H9 (cell line): ENCODE measurements around the gene PSMB9. TPM values are rescaled to one million over a fixed set of nuclear protein-coding genes. Genes with fewer than 3 reads are reported as not detected.
A peak's percentile ranks its signal among the peaks of the same experiment; 100 is the strongest.

Experiments used
- DNase-seq: peaks from one replicate; pipeline ENCODE4 v3.0.0-alpha.2; 2017
- H2AFZ ChIP-seq: one replicate; pipeline ENCODE4 v1.6.1; 2013; ENCODE audit warnings: mild to moderate bottlenecking, low read length, control low read depth, moderate library complexity
- H2AK5ac ChIP-seq: 2 replicates; pipeline ENCODE4 v1.6.1; 2013; ENCODE audit warnings: low read length, control low read depth, mixed read lengths; ENCODE audit not compliant: insufficient read length
- H2BK120ac ChIP-seq: one replicate; pipeline ENCODE4 v1.6.1; 2013; ENCODE audit warnings: low read depth, mild to moderate bottlenecking, low read length, control low read depth, inconsistent platforms; ENCODE audit not compliant: poor library complexity, severe bottlenecking
- H2BK12ac ChIP-seq: 2 replicates; pipeline ENCODE4 v1.6.1; 2013; ENCODE audit warnings: low read length, control low read depth, mixed read lengths, low read depth; ENCODE audit not compliant: insufficient read length
- H2BK15ac ChIP-seq: 2 replicates; pipeline ENCODE4 v1.6.1; 2013; ENCODE audit warnings: low read depth, low read length, control low read depth
- H2BK20ac ChIP-seq: one replicate; pipeline ENCODE4 v1.6.1; 2013; ENCODE audit warnings: low read depth, mild to moderate bottlenecking, low read length, control low read depth, inconsistent platforms; ENCODE audit not compliant: poor library complexity, severe bottlenecking
- H2BK5ac ChIP-seq: 2 replicates; pipeline ENCODE4 v1.6.1; 2013; ENCODE audit warnings: low read length, control low read depth, mixed read lengths; ENCODE audit not compliant: insufficient read length
- H3K14ac ChIP-seq: 2 replicates; pipeline ENCODE4 v1.6.1; 2013; ENCODE audit warnings: low read length, control low read depth; ENCODE audit not compliant: insufficient read depth
- H3K18ac ChIP-seq: 2 replicates; pipeline ENCODE4 v1.6.1; 2013; ENCODE audit warnings: low read depth, mild to moderate bottlenecking, mixed read lengths, low read length, control low read depth; ENCODE audit not compliant: insufficient read length
- H3K23ac ChIP-seq: 2 replicates; pipeline ENCODE4 v1.6.1; 2013; ENCODE audit warnings: low read length, control low read depth, mixed read lengths, low read depth; ENCODE audit not compliant: insufficient read length
- H3K23me2 ChIP-seq: 2 replicates; pipeline ENCODE4 v1.6.1; 2013; ENCODE audit warnings: low read depth, mild to moderate bottlenecking, mixed read lengths, low read length, control low read depth; ENCODE audit not compliant: insufficient read length, poor library complexity, severe bottlenecking
- H3K27ac ChIP-seq: 2 replicates; pipeline ENCODE4 v1.5.1; 2013; ENCODE audit warnings: low read length, control low read depth, mixed read lengths, low read depth; ENCODE audit not compliant: insufficient read length
- H3K27me3 ChIP-seq: 2 replicates; pipeline ENCODE4 v1.6.1; 2013; ENCODE audit warnings: low read length, control low read depth, inconsistent platforms; ENCODE audit not compliant: insufficient read depth
- H3K4ac ChIP-seq: 2 replicates; pipeline ENCODE4 v1.6.1; 2013; ENCODE audit warnings: low read depth, mild to moderate bottlenecking, control low read depth, inconsistent platforms, low read length, moderate library complexity
- H3K4me1 ChIP-seq: 2 replicates; pipeline ENCODE4 v1.6.1; 2013; ENCODE audit warnings: low read length, control low read depth, inconsistent platforms; ENCODE audit not compliant: insufficient read depth
- H3K4me2 ChIP-seq: 2 replicates; pipeline ENCODE4 v1.6.1; 2013; ENCODE audit warnings: low read length, control low read depth, mixed read lengths; ENCODE audit not compliant: insufficient read length, insufficient read depth
- H3K56ac ChIP-seq: 2 replicates; pipeline ENCODE4 v1.6.1; 2013; ENCODE audit warnings: low read depth, mild to moderate bottlenecking, mixed read lengths, low read length, control low read depth; ENCODE audit not compliant: insufficient read length
- H3K79me1 ChIP-seq: 2 replicates; pipeline ENCODE4 v1.6.1; 2013; ENCODE audit warnings: low read depth, mild to moderate bottlenecking, moderate library complexity, low read length, control low read depth, inconsistent platforms; ENCODE audit not compliant: insufficient read depth, poor library complexity, severe bottlenecking
- H3K79me2 ChIP-seq: 2 replicates; pipeline ENCODE4 v1.6.1; 2013; ENCODE audit warnings: low read length, control low read depth, inconsistent platforms; ENCODE audit not compliant: insufficient read depth
- H3K9ac ChIP-seq: 2 replicates; pipeline ENCODE4 v1.6.1; 2013; ENCODE audit warnings: low read length, control low read depth, mixed read lengths; ENCODE audit not compliant: insufficient read length; ENCODE audit errors: extremely low read depth
- H3K9me3 ChIP-seq: one replicate; pipeline ENCODE4 v1.6.1; 2013; ENCODE audit warnings: low read depth, low read length, inconsistent platforms; ENCODE audit not compliant: control insufficient read depth
- H3T11ph ChIP-seq: one replicate; pipeline ENCODE4 v1.6.1; 2013; ENCODE audit warnings: mild to moderate bottlenecking, low read length, control low read depth, inconsistent platforms
- H4K20me1 ChIP-seq: one replicate; pipeline ENCODE4 v1.6.1; 2013; ENCODE audit not compliant: control insufficient read depth, insufficient read length, insufficient read depth
- H4K5ac ChIP-seq: 2 replicates; pipeline ENCODE4 v1.6.1; 2013; ENCODE audit warnings: low read depth, mild to moderate bottlenecking, mixed read lengths, low read length, control low read depth; ENCODE audit not compliant: insufficient read length
- H4K8ac ChIP-seq: replicated peaks from 2 replicates; pipeline ENCODE4 v1.6.1; 2013; ENCODE audit warnings: low read length, control low read depth, mixed read lengths, low read depth; ENCODE audit not compliant: insufficient read length
- H4K91ac ChIP-seq: 2 replicates; pipeline ENCODE4 v1.6.1; 2013; ENCODE audit warnings: low read depth, mild to moderate bottlenecking, moderate library complexity, mixed read lengths, low read length, control low read depth; ENCODE audit not compliant: insufficient read length
- H3K27ac Mint-ChIP-seq, 3 experiments: 2 replicates in 2 of 3; 3 replicates in 1 of 3; pipeline ENCODE4 v1.8.0; 2020 to 2021; ENCODE audit warnings: mixed read lengths in 3 of 3, mild to moderate bottlenecking in 1 of 3, moderate library complexity in 1 of 3
- H3K27me3 Mint-ChIP-seq: 2 replicates; pipeline ENCODE4 v1.8.0; 2021; ENCODE audit warnings: low read depth, mild to moderate bottlenecking, moderate library complexity, mixed read lengths
- H3K36me3 Mint-ChIP-seq, 3 experiments: 2 replicates in 2 of 3; 3 replicates in 1 of 3; pipeline ENCODE4 v1.8.0; 2020 to 2021; ENCODE audit warnings: low read depth in 3 of 3, mixed read lengths in 3 of 3; ENCODE audit not compliant: insufficient read depth in 1 of 3
- H3K4me1 Mint-ChIP-seq, 2 experiments: 2 replicates each; pipeline ENCODE4 v1.8.0; 2020; ENCODE audit warnings: mixed read lengths in 2 of 2
- H3K4me3 Mint-ChIP-seq, 2 experiments: 2 replicates in 1 of 2; 3 replicates in 1 of 2; pipeline ENCODE4 v1.8.0; 2020 to 2021; ENCODE audit warnings: mild to moderate bottlenecking in 2 of 2, mixed read lengths in 2 of 2, moderate library complexity in 1 of 2
- H3K9me3 Mint-ChIP-seq, 2 experiments: 2 replicates in 1 of 2; 3 replicates in 1 of 2; pipeline ENCODE4 v1.8.0; 2020; ENCODE audit warnings: mild to moderate bottlenecking in 2 of 2, mixed read lengths in 2 of 2, moderate library complexity in 1 of 2
- CTCF ChIP-seq: fragments of 200-600 bp; sonication (generic); conservative IDR thresholded peaks from 3 replicates; pipeline ENCODE4 v1.8.0; 2021; ENCODE audit warnings: antibody characterized with exemption, mild to moderate bottlenecking
- WGBS: extraction: QIAGEN DNeasy Blood & Tissue Kit; methylation state at CpG from one replicate; pipeline ENCODE4 v1.1.7; 2013; ENCODE audit warnings: missing lambda C conversion rate, low lambda C conversion rate, mixed read lengths; ENCODE audit not compliant: insufficient read length; ENCODE audit errors: extremely low coverage; 5-methylcytosine and 5-hydroxymethylcytosine counted together
- total RNA-seq: library from RNA; stranded (reverse); gene quantifications from 2 replicates; pipeline ENCODE4 v1.2.1, GENCODE V29; 2021

PSMB9 gene
- total RNA-seq, 1 experiment from 2014 or later = 3.5 TPM

- Histone ChIP-seq H3K27ac (no peak overlapping the region), H3K9ac (no peak overlapping the region), H4K20me1 (no peaks in the 10 kb centered on the region), H3K9me3 (no peaks in the 10 kb centered on the region), H4K5ac (no peak overlapping the region), H3K4me1 (peaks cover 2% of the 10 kb centered on the region; the same call in 1 of the 2 replicates), H2BK20ac (no peak overlapping the region), H3K79me1 (no peaks in the 10 kb centered on the region), H3K18ac (no peak overlapping the region), H3K56ac (no peak overlapping the region), H2BK15ac (no peak overlapping the region), H2BK12ac (no peak overlapping the region), H2BK120ac (no peak overlapping the region), H3K14ac (no peak overlapping the region), H2BK5ac (no peak overlapping the region), H3K23ac (no peak overlapping the region), H4K8ac (no peak overlapping the region), H3K79me2 (no peaks in the 10 kb centered on the region), H3K4me2 (peak overlapping the region; percentile 63), H4K91ac (no peak overlapping the region), H3K27me3 (no peaks in the 10 kb centered on the region), H3T11ph (no peak overlapping the region), H2AFZ (no peak overlapping the region), H2AK5ac (no peak overlapping the region), H3K23me2 (peaks cover 11% of the 10 kb centered on the region), H3K4ac (no peak overlapping the region)
- WGBS = no CpG with 5 or more reads among the region's 10 CpGs
- H3K9me3 Mint-ChIP-seq = no peaks in the 10 kb centered on the region
- DNase-seq = no peak
- H3K36me3 Mint-ChIP-seq = peaks cover 2 to 47% (median 12%) of the 10 kb centered on the region in 3 experiments
- peaks cover 3% of the 10 kb centered on the region in 2 experiments for H3K4me1 Mint-ChIP-seq
- peak overlapping the region in 1 of 2 experiments; percentile 92; a peak in 2 of 5 replicates for H3K4me3 Mint-ChIP-seq
- peaks cover 26% of the 10 kb centered on the region for H3K27me3 Mint-ChIP-seq
- H3K27ac Mint-ChIP-seq = no peak overlapping the region
- TF ChIP-seq CTCF = no peak
These were observed 8.6 kb upstream of the PSMB9 start for GRCh38 chr6:32845384-32845884.
